ENCODE measurements around the gene CGB5.

- TF ChIP-seq POLR2A (IDR thresholded peaks at IDR 0.05; ENCODE audit: low read length): no peak
- no peak for TF ChIP-seq CHD4 (IDR thresholded peaks at IDR 0.05; ENCODE audit: borderline replicate concordance)
- no peak for TF ChIP-seq RFX5 (IDR thresholded peaks at IDR 0.05)
- TF ChIP-seq CTCF (IDR thresholded peaks at IDR 0.05): no peak
- TF ChIP-seq FOSL2 (IDR thresholded peaks at IDR 0.05): no peak
- TF ChIP-seq FOSL2 (CRISPR knock-in tag; IDR thresholded peaks at IDR 0.05): no peak
Measured at GRCh38 chr19:49006905-49007304, 36.7 kb upstream of the CGB5 start.

All from A549 (cell line).